H9 (cell line): ENCODE results near the gene ENDOV. TPM values are rescaled to one million over a fixed set of nuclear protein-coding genes. Genes with fewer than 3 reads are reported as not detected.
"Not testable (repeated sequence)": the region's sequence is repeated elsewhere in the genome, so short reads cannot be mapped to it uniquely, and the experiment has no call there.

Experiments used
- DNase-seq: peaks from one replicate; pipeline ENCODE4 v3.0.0-alpha.2; 2017
- H2AFZ ChIP-seq: one replicate; pipeline ENCODE4 v1.6.1; 2013; ENCODE audit warnings: mild to moderate bottlenecking, low read length, control low read depth, moderate library complexity
- H2AK5ac ChIP-seq: 2 replicates; pipeline ENCODE4 v1.6.1; 2013; ENCODE audit warnings: low read length, control low read depth, mixed read lengths; ENCODE audit not compliant: insufficient read length
- H2BK120ac ChIP-seq: one replicate; pipeline ENCODE4 v1.6.1; 2013; ENCODE audit warnings: low read depth, mild to moderate bottlenecking, low read length, control low read depth, inconsistent platforms; ENCODE audit not compliant: poor library complexity, severe bottlenecking
- H2BK12ac ChIP-seq: 2 replicates; pipeline ENCODE4 v1.6.1; 2013; ENCODE audit warnings: low read length, control low read depth, mixed read lengths, low read depth; ENCODE audit not compliant: insufficient read length
- H2BK15ac ChIP-seq: 2 replicates; pipeline ENCODE4 v1.6.1; 2013; ENCODE audit warnings: low read depth, low read length, control low read depth
- H2BK20ac ChIP-seq: one replicate; pipeline ENCODE4 v1.6.1; 2013; ENCODE audit warnings: low read depth, mild to moderate bottlenecking, low read length, control low read depth, inconsistent platforms; ENCODE audit not compliant: poor library complexity, severe bottlenecking
- H2BK5ac ChIP-seq: 2 replicates; pipeline ENCODE4 v1.6.1; 2013; ENCODE audit warnings: low read length, control low read depth, mixed read lengths; ENCODE audit not compliant: insufficient read length
- H3K14ac ChIP-seq: 2 replicates; pipeline ENCODE4 v1.6.1; 2013; ENCODE audit warnings: low read length, control low read depth; ENCODE audit not compliant: insufficient read depth
- H3K18ac ChIP-seq: 2 replicates; pipeline ENCODE4 v1.6.1; 2013; ENCODE audit warnings: low read depth, mild to moderate bottlenecking, mixed read lengths, low read length, control low read depth; ENCODE audit not compliant: insufficient read length
- H3K23ac ChIP-seq: 2 replicates; pipeline ENCODE4 v1.6.1; 2013; ENCODE audit warnings: low read length, control low read depth, mixed read lengths, low read depth; ENCODE audit not compliant: insufficient read length
- H3K23me2 ChIP-seq: 2 replicates; pipeline ENCODE4 v1.6.1; 2013; ENCODE audit warnings: low read depth, mild to moderate bottlenecking, mixed read lengths, low read length, control low read depth; ENCODE audit not compliant: insufficient read length, poor library complexity, severe bottlenecking
- H3K27ac ChIP-seq: 2 replicates; pipeline ENCODE4 v1.5.1; 2013; ENCODE audit warnings: low read length, control low read depth, mixed read lengths, low read depth; ENCODE audit not compliant: insufficient read length
- H3K27me3 ChIP-seq: 2 replicates; pipeline ENCODE4 v1.6.1; 2013; ENCODE audit warnings: low read length, control low read depth, inconsistent platforms; ENCODE audit not compliant: insufficient read depth
- H3K4ac ChIP-seq: 2 replicates; pipeline ENCODE4 v1.6.1; 2013; ENCODE audit warnings: low read depth, mild to moderate bottlenecking, control low read depth, inconsistent platforms, low read length, moderate library complexity
- H3K4me1 ChIP-seq: 2 replicates; pipeline ENCODE4 v1.6.1; 2013; ENCODE audit warnings: low read length, control low read depth, inconsistent platforms; ENCODE audit not compliant: insufficient read depth
- H3K4me2 ChIP-seq: 2 replicates; pipeline ENCODE4 v1.6.1; 2013; ENCODE audit warnings: low read length, control low read depth, mixed read lengths; ENCODE audit not compliant: insufficient read length, insufficient read depth
- H3K56ac ChIP-seq: 2 replicates; pipeline ENCODE4 v1.6.1; 2013; ENCODE audit warnings: low read depth, mild to moderate bottlenecking, mixed read lengths, low read length, control low read depth; ENCODE audit not compliant: insufficient read length
- H3K79me1 ChIP-seq: 2 replicates; pipeline ENCODE4 v1.6.1; 2013; ENCODE audit warnings: low read depth, mild to moderate bottlenecking, moderate library complexity, low read length, control low read depth, inconsistent platforms; ENCODE audit not compliant: insufficient read depth, poor library complexity, severe bottlenecking
- H3K79me2 ChIP-seq: 2 replicates; pipeline ENCODE4 v1.6.1; 2013; ENCODE audit warnings: low read length, control low read depth, inconsistent platforms; ENCODE audit not compliant: insufficient read depth
- H3K9ac ChIP-seq: 2 replicates; pipeline ENCODE4 v1.6.1; 2013; ENCODE audit warnings: low read length, control low read depth, mixed read lengths; ENCODE audit not compliant: insufficient read length; ENCODE audit errors: extremely low read depth
- H3K9me3 ChIP-seq: one replicate; pipeline ENCODE4 v1.6.1; 2013; ENCODE audit warnings: low read depth, low read length, inconsistent platforms; ENCODE audit not compliant: control insufficient read depth
- H3T11ph ChIP-seq: one replicate; pipeline ENCODE4 v1.6.1; 2013; ENCODE audit warnings: mild to moderate bottlenecking, low read length, control low read depth, inconsistent platforms
- H4K20me1 ChIP-seq: one replicate; pipeline ENCODE4 v1.6.1; 2013; ENCODE audit not compliant: control insufficient read depth, insufficient read length, insufficient read depth
- H4K5ac ChIP-seq: 2 replicates; pipeline ENCODE4 v1.6.1; 2013; ENCODE audit warnings: low read depth, mild to moderate bottlenecking, mixed read lengths, low read length, control low read depth; ENCODE audit not compliant: insufficient read length
- H4K8ac ChIP-seq: replicated peaks from 2 replicates; pipeline ENCODE4 v1.6.1; 2013; ENCODE audit warnings: low read length, control low read depth, mixed read lengths, low read depth; ENCODE audit not compliant: insufficient read length
- H4K91ac ChIP-seq: 2 replicates; pipeline ENCODE4 v1.6.1; 2013; ENCODE audit warnings: low read depth, mild to moderate bottlenecking, moderate library complexity, mixed read lengths, low read length, control low read depth; ENCODE audit not compliant: insufficient read length
- H3K27ac Mint-ChIP-seq, 3 experiments: 2 replicates in 2 of 3; 3 replicates in 1 of 3; pipeline ENCODE4 v1.8.0; 2020 to 2021; ENCODE audit warnings: mixed read lengths in 3 of 3, mild to moderate bottlenecking in 1 of 3, moderate library complexity in 1 of 3
- H3K27me3 Mint-ChIP-seq: 2 replicates; pipeline ENCODE4 v1.8.0; 2021; ENCODE audit warnings: low read depth, mild to moderate bottlenecking, moderate library complexity, mixed read lengths
- H3K36me3 Mint-ChIP-seq, 3 experiments: 2 replicates in 2 of 3; 3 replicates in 1 of 3; pipeline ENCODE4 v1.8.0; 2020 to 2021; ENCODE audit warnings: low read depth in 3 of 3, mixed read lengths in 3 of 3; ENCODE audit not compliant: insufficient read depth in 1 of 3
- H3K4me1 Mint-ChIP-seq, 2 experiments: 2 replicates each; pipeline ENCODE4 v1.8.0; 2020; ENCODE audit warnings: mixed read lengths in 2 of 2
- H3K4me3 Mint-ChIP-seq, 2 experiments: 2 replicates in 1 of 2; 3 replicates in 1 of 2; pipeline ENCODE4 v1.8.0; 2020 to 2021; ENCODE audit warnings: mild to moderate bottlenecking in 2 of 2, mixed read lengths in 2 of 2, moderate library complexity in 1 of 2
- H3K9me3 Mint-ChIP-seq, 2 experiments: 2 replicates in 1 of 2; 3 replicates in 1 of 2; pipeline ENCODE4 v1.8.0; 2020; ENCODE audit warnings: mild to moderate bottlenecking in 2 of 2, mixed read lengths in 2 of 2, moderate library complexity in 1 of 2
- WGBS: extraction: QIAGEN DNeasy Blood & Tissue Kit; methylation state at CpG from one replicate; pipeline ENCODE4 v1.1.7; 2013; ENCODE audit warnings: missing lambda C conversion rate, low lambda C conversion rate, mixed read lengths; ENCODE audit not compliant: insufficient read length; ENCODE audit errors: extremely low coverage; 5-methylcytosine and 5-hydroxymethylcytosine counted together
- total RNA-seq: library from RNA; stranded (reverse); gene quantifications from 2 replicates; pipeline ENCODE4 v1.2.1, GENCODE V29; 2021

ENDOV gene
- total RNA-seq, 1 experiment from 2014 or later = 17.1 TPM

- not testable (repeated sequence) for H3K27ac ChIP-seq, H2AK5ac ChIP-seq, H3K79me1 ChIP-seq, H3K23ac ChIP-seq, H4K8ac ChIP-seq, H2BK5ac ChIP-seq, H3K9me3 Mint-ChIP-seq, H3K9me3 ChIP-seq, H3K56ac ChIP-seq, H2BK15ac ChIP-seq, H3K4me2 ChIP-seq, H3K4me1 ChIP-seq, H2BK12ac ChIP-seq, H3K27me3 ChIP-seq, H3K27ac Mint-ChIP-seq, H2BK120ac ChIP-seq, H4K5ac ChIP-seq, H2BK20ac ChIP-seq, DNase-seq, H3T11ph ChIP-seq, H4K91ac ChIP-seq, H3K14ac ChIP-seq, H3K4ac ChIP-seq, H4K20me1 ChIP-seq, H3K79me2 ChIP-seq, H3K18ac ChIP-seq, H2AFZ ChIP-seq, H3K23me2 ChIP-seq, H3K4me3 Mint-ChIP-seq, H3K9ac ChIP-seq, H3K36me3 Mint-ChIP-seq
- no CpG with 5 or more reads among the region's 13 CpGs for WGBS
- peaks cover 11% of the 10 kb centered on the region for H3K27me3 Mint-ChIP-seq
- peaks cover 9 to 20% of the 10 kb centered on the region in 2 experiments; a peak in 3 of 4 replicates for H3K4me1 Mint-ChIP-seq
Observed at GRCh38 chr17:80402102-80402501, 12.9 kb upstream of the ENDOV start.
